ENCODE measurements around the gene CUX1.

CUX1 gene

DNA sequence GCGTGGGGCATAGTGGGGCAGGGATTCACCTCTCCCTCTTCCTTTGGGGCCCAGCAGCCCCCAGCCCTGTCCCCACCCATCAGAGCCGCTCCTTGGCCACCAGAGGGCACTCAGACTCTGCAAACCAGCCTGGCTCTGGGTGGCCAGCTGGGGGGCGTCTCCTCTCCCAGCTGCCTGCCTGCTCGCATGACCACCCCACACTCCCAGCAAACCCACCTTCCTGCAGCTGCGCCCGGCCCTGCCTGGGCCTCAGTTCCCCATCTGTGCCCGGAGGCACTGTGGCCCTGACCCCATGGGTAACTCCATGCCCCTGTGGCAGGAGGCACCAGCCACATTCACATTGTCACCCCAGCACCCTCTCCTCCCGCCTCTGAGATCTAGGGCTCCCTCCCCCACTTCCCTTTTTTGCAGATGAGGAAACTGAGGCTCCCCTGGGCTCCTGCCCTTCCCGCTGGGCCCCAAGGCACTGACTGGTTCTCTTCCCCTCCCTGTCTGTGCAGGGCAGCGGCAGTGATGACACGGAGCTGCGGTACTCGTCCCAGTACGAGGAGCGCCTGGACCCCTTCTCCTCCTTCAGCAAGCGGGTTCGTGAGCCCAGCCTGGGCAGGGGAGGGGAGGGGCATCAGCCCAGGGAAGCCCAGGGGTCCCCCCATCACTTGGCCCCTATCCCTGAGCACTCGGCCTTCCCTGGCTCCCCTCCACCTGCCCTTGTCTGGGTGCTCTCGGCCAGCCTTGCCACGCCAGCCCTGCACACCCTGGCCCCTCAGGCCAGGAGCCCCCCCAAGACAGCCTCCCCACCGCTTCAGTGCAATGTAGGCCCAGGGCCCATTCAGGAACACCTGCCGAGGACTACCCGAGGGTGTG lies 462.3 kb downstream of the CUX1 start:
- Histone ChIP-seq H3K4me3 (replicated peaks; ENCODE audit: insufficient read depth, low read length) (no peak overlapping the region), H3K27ac (replicated peaks) (no peak overlapping the region), H3K27me3 (ENCODE audit: insufficient read depth, poor library complexity, severe bottlenecking) (no peaks in the 10 kb centered on the region)
- TF ChIP-seq, protein P1, sequence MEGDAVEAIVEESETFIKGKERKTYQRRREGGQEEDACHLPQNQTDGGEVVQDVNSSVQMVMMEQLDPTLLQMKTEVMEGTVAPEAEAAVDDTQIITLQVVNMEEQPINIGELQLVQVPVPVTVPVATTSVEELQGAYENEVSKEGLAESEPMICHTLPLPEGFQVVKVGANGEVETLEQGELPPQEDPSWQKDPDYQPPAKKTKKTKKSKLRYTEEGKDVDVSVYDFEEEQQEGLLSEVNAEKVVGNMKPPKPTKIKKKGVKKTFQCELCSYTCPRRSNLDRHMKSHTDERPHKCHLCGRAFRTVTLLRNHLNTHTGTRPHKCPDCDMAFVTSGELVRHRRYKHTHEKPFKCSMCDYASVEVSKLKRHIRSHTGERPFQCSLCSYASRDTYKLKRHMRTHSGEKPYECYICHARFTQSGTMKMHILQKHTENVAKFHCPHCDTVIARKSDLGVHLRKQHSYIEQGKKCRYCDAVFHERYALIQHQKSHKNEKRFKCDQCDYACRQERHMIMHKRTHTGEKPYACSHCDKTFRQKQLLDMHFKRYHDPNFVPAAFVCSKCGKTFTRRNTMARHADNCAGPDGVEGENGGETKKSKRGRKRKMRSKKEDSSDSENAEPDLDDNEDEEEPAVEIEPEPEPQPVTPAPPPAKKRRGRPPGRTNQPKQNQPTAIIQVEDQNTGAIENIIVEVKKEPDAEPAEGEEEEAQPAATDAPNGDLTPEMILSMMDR (IDR thresholded peaks at IDR 0.05; ENCODE audit: insufficient read depth, low read length), result peak; percentile 80
- TF ChIP-seq, protein P2, sequence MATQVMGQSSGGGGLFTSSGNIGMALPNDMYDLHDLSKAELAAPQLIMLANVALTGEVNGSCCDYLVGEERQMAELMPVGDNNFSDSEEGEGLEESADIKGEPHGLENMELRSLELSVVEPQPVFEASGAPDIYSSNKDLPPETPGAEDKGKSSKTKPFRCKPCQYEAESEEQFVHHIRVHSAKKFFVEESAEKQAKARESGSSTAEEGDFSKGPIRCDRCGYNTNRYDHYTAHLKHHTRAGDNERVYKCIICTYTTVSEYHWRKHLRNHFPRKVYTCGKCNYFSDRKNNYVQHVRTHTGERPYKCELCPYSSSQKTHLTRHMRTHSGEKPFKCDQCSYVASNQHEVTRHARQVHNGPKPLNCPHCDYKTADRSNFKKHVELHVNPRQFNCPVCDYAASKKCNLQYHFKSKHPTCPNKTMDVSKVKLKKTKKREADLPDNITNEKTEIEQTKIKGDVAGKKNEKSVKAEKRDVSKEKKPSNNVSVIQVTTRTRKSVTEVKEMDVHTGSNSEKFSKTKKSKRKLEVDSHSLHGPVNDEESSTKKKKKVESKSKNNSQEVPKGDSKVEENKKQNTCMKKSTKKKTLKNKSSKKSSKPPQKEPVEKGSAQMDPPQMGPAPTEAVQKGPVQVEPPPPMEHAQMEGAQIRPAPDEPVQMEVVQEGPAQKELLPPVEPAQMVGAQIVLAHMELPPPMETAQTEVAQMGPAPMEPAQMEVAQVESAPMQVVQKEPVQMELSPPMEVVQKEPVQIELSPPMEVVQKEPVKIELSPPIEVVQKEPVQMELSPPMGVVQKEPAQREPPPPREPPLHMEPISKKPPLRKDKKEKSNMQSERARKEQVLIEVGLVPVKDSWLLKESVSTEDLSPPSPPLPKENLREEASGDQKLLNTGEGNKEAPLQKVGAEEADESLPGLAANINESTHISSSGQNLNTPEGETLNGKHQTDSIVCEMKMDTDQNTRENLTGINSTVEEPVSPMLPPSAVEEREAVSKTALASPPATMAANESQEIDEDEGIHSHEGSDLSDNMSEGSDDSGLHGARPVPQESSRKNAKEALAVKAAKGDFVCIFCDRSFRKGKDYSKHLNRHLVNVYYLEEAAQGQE (IDR thresholded peaks at IDR 0.05; ENCODE audit: insufficient replicate concordance, low read depth), result no peak
- TF ChIP-seq SPI1 (IDR thresholded peaks at IDR 0.05; ENCODE audit: borderline replicate concordance, low read depth) (peak; percentile 80), GABPA (IDR thresholded peaks at IDR 0.05; ENCODE audit: low read depth) (no peak)
- DNase-seq (ENCODE audit: low read depth in 1 of 2, low spot score in 1 of 2), result peak in 1 of 2 experiments; percentile 79

DNA sequence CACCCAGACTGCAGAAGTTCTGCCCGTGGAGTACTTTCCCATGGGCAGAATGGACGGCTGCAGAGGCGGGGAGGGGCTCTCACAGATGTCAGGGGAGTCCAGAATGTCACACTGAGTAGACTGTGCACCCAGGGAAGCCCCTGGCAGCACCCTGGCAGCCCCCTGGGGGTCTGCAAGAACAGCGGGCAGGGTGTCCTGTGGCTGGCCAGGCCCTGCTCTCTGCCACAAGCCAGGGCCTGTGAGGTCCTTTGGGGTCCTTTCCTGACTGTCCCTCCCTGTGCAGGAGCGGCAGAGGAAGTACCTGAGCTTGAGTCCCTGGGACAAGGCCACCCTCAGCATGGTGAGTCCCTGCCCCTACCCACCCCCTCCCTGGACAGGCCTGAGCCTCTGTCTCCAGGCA lies 463.1 kb downstream of the CUX1 start:
- no peak overlapping the region for H3K27ac ChIP-seq (replicated peaks)
- TF ChIP-seq, protein P2 (IDR thresholded peaks at IDR 0.05; ENCODE audit: insufficient replicate concordance, low read depth), result no peak
- TF ChIP-seq, protein P1 (IDR thresholded peaks at IDR 0.05; ENCODE audit: insufficient read depth, low read length), result no peak
- TF ChIP-seq GABPA (IDR thresholded peaks at IDR 0.05; ENCODE audit: low read depth) (no peak), SPI1 (IDR thresholded peaks at IDR 0.05; ENCODE audit: borderline replicate concordance, low read depth) (no peak), POLR2AphosphoS5 (IDR thresholded peaks at IDR 0.05; ENCODE audit: low read depth) (no peak)
- H3K27me3 ChIP-seq (ENCODE audit: insufficient read depth, poor library complexity, severe bottlenecking), result no peaks in the 10 kb centered on the region
- no peak for DNase-seq (ENCODE audit: low read depth in 1 of 2, low spot score in 1 of 2)
- H3K4me3 ChIP-seq (replicated peaks; ENCODE audit: insufficient read depth, low read length), result no peak overlapping the region

DNA sequence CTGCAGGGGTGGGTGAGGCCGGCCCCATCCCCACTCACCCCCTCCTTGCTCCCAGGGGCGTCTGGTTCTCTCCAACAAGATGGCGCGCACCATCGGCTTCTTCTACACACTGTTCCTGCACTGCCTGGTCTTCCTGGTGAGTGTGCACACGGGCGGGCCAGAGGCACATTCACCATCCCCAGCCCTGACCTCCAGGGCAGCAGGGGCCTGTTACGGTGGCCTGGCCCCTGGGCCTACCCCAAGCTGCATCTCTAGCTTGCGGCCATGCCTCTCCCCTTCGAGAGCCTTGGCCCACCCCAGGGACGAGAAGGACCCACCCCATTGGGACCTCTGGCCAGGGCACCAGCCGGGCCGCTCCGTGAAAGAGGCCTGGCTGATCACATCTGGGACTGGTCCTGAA lies 464.4 kb downstream of the CUX1 start:
- DNase-seq (ENCODE audit: low read depth in 1 of 2, low spot score in 1 of 2), result no peak
- Histone ChIP-seq H3K4me3 (replicated peaks; ENCODE audit: insufficient read depth, low read length) (no peak overlapping the region), H3K27ac (replicated peaks) (no peak overlapping the region), H3K27me3 (ENCODE audit: insufficient read depth, poor library complexity, severe bottlenecking) (no peaks in the 10 kb centered on the region)
- TF ChIP-seq, protein P2 (IDR thresholded peaks at IDR 0.05; ENCODE audit: insufficient replicate concordance, low read depth), result no peak
- TF ChIP-seq POLR2AphosphoS5 (IDR thresholded peaks at IDR 0.05; ENCODE audit: low read depth) (no peak), SPI1 (IDR thresholded peaks at IDR 0.05; ENCODE audit: borderline replicate concordance, low read depth) (no peak), GABPA (IDR thresholded peaks at IDR 0.05; ENCODE audit: low read depth) (no peak)
- TF ChIP-seq, protein P1 (IDR thresholded peaks at IDR 0.05; ENCODE audit: insufficient read depth, low read length), result no peak

Data from HL-60 (cell line).